Endothelial cell of umbilical vein (primary cell): ENCODE data around the gene TMEM74B.
"Not testable (repeated sequence)": the region's sequence is repeated elsewhere in the genome, so short reads cannot be mapped to it uniquely, and the experiment has no call there.

Experiments used
- CTCF ChIP-seq, 2 donors: IDR thresholded peaks; 1 replicate in 1 of 2; 2 replicates in 1 of 2; pipeline ENCODE4 v1.5.1; 2011; ENCODE audit warnings: low read length in 2 of 2, mild to moderate bottlenecking in 2 of 2, moderate library complexity in 2 of 2, control low read depth in 1 of 2, inconsistent platforms in 1 of 2, low read depth in 1 of 2; ENCODE audit not compliant: insufficient read depth in 1 of 2; ENCODE audit errors: extremely low read depth in 1 of 2
- JUN ChIP-seq: IDR thresholded peaks from 2 replicates; pipeline ENCODE4 v1.6.1; 2011; ENCODE audit warnings: borderline replicate concordance, low read depth; ENCODE audit not compliant: insufficient read length, insufficient read depth
- MAX ChIP-seq: IDR thresholded peaks from 2 replicates; pipeline ENCODE4 v1.6.1; 2011; ENCODE audit not compliant: insufficient read depth, insufficient read length
- MYC ChIP-seq: IDR thresholded peaks from one replicate; pipeline ENCODE4 v1.6.1; 2011; ENCODE audit warnings: mild to moderate bottlenecking, low read depth, low read length
- POLR2A ChIP-seq: IDR thresholded peaks from 2 replicates; pipeline ENCODE4 v1.6.1; 2012; ENCODE audit warnings: low read depth, mild to moderate bottlenecking, control low read depth, low read length
- POLR2AphosphoS5 ChIP-seq: IDR thresholded peaks from 2 replicates; pipeline ENCODE4 v1.6.1; 2012; ENCODE audit warnings: low read depth, mild to moderate bottlenecking, control low read depth, low read length, moderate library complexity; ENCODE audit not compliant: insufficient read depth

- TF ChIP-seq POLR2A; CTCF (IDR thresholded peaks at IDR 0.05; ENCODE audit: extremely low read depth in 1 of 2, insufficient read depth in 1 of 2, low read depth in 1 of 2, low read length in 2 of 2); POLR2AphosphoS5; MYC; MAX; JUN: not testable (repeated sequence)
Measured at GRCh38 chr20:1216527-1217427, 32.0 kb upstream of the TMEM74B start.
